GM18505 (cell line): ENCODE data around the gene GGT6.
"Not testable (repeated sequence)": the region's sequence is repeated elsewhere in the genome, so short reads cannot be mapped to it uniquely, and the experiment has no call there.

Experiments
- ATAC-seq: cut with Tn5 transposase; IDR thresholded peaks from one replicate; pipeline ENCODE4 v1.9.1; 2021; ENCODE audit not compliant: unreplicated experiment
- POLR2A ChIP-seq: IDR thresholded peaks from 4 replicates; pipeline ENCODE4 v1.6.1; 2011; ENCODE audit warnings: borderline replicate concordance; ENCODE audit not compliant: insufficient read depth, insufficient read length; ENCODE audit errors: extremely low read depth

Gene GGT6, protein sequence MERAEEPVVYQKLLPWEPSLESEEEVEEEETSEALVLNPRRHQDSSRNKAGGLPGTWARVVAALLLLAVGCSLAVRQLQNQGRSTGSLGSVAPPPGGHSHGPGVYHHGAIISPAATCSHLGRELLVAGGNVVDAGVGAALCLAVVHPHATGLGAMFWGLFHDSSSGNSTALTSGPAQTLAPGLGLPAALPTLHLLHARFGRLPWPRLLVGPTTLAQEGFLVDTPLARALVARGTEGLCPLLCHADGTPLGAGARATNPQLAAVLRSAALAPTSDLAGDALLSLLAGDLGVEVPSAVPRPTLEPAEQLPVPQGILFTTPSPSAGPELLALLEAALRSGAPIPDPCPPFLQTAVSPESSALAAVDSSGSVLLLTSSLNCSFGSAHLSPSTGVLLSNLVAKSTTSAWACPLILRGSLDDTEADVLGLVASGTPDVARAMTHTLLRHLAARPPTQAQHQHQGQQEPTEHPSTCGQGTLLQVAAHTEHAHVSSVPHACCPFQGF

DNA sequence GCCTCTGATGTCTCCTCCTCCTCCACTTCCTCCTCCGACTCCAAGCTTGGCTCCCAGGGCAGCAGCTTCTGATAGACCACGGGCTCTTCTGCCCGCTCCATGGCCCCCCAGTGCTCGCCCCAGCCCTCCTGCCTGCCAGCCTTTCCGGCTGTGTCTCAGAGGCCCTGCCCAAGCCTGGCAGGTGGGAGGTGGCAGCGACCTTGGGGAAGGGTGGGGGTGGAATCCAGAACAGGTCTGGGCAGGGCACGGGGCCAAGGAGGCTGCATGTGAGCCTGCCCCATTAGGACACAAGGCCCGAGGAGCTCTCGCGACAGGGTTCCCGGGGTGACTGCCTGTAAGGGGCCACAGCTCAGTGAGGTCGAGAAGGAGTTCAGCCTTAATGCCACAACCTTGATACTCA lies at the start of gene GGT6:
Gene GGT6 (minus strand): TSS at position 157 of the 400 bp plus-strand sequence. CDS start 56 bp downstream, at position 101.
- TF ChIP-seq POLR2A = no peak

DNA sequence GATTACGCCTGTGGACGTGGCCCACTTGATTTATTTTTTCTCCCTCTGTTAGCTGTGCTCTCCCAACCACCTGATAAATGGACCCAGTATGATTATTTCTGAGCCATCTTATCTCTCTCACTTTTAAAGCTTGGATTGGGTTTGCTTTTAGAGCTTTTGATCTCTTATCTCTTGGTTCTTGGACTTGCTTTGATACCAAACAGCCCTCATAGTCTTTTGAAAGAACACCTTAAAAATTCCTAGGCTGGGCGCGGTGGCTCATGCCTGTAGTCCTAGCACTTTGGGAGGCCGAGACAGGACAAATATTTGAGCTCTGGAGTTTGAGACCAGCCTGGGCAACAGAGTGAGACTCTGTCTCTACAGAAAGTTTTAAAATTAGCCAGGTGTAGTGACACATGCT lies 49.8 kb upstream of the GGT6 start:
- TF ChIP-seq POLR2A = no peak
- ATAC-seq = no peak

More for the DNA sequence above, at the start of gene GGT6:
- no peak for ATAC-seq

DNA sequence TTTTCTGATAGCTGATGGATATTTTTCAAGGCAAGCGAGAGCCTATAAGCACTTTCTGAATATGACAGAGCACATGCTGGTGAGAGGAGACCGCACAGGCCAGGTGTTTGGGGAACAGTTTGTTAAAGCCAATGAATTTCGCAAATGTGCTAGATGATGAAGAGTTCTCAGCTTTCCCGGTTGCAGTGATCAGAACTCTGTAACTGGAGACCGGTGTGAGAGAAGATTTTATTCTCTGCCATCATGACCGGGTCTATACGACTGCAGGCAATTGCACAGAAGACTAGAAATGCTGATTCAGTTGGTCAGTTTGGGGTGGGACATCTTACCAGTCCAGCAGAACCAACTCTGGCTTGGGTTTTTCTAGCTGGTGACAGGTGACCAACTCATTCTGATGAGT lies 49.4 kb upstream of the GGT6 start:
- TF ChIP-seq POLR2A = no peak
- no peak for ATAC-seq

DNA sequence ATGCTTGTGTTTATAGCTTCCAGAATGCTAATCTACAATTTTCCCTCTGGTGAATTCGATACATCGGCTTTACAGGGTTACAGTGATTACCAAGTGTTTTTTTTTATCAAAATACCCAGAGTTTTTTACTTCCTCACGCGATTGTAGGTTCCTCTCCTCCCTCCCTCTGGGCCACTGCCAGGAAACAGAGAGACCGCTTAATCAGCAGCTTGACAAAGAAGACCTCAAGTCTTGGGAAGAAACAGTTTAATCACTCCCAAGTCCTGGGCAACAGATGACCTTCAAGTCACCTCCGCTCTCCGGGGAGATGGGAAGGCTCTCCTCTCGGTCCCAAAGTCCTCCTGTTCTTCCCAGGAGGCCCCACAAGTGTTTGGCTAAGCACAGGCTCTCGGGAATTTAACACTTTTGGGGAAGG lies 47.4 kb upstream of the GGT6 start:
- TF ChIP-seq POLR2A = no peak
- no peak for ATAC-seq

DNA sequence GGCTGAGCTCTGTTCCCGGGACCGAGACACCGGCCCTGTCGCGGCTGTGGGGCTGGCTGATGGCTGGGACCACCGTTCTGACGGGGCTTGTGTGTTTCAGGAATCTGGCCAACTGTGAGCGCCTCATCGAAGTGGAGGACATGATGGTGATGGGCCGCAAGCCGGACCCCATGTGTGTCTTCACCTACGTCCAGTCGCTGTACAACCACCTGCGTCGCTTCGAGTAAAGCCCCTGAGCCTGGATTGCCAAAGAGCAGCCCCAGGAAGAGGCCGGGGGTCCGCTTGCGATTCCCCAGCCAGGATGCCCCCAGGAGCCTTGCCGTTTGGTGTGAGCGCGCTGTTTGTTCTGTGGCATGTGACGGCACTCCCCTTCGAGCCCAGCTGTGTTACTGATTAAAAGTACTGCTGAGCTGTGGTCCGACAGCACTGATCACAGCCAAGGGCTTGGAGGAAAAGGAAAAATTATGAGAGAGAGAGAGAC lies 46.9 kb upstream of the GGT6 start:
- TF ChIP-seq POLR2A = no peak
- ATAC-seq = no peak

DNA sequence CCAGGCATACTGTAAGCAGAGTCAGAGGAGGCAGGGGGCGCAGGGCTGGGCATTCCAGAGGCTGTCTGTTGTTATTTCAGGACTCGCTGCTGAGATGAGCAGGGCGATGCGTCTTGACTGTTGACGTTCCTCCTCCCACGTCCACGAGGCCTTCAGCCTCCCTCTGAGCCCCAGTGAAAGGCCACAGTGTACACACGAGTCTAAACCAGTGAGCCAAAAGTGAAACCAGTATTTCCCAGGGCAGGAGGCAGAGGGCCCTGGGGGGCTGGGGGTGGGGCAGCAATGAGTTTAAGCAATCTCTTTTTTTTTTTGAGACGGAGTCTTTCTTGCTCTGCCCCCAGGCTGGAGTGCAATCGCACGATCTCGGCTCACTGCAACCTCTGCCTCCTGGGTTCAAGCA lies 45.4 kb upstream of the GGT6 start:
- ATAC-seq = no peak
- no peak for TF ChIP-seq POLR2A

DNA sequence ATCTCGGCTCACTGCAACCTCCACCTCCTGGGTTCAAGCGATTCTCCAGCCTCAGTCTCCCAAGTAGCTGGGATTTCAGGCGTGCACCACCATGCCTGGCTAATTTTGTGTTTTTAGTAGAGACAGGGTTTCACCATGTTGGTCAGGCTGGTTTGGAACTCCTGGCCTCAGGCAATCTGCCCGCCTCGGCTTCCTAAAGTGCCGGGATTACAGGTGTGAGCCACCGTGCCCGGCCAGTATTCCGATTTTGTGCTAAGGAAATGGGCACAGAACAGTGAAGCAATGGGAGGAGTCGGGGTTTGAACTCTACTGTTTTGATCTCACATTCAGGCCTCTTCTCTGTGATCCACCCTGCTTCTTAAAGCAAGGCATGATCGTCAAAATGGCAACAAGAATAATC lies 44.4 kb upstream of the GGT6 start:
- ATAC-seq = not testable (repeated sequence)

DNA sequence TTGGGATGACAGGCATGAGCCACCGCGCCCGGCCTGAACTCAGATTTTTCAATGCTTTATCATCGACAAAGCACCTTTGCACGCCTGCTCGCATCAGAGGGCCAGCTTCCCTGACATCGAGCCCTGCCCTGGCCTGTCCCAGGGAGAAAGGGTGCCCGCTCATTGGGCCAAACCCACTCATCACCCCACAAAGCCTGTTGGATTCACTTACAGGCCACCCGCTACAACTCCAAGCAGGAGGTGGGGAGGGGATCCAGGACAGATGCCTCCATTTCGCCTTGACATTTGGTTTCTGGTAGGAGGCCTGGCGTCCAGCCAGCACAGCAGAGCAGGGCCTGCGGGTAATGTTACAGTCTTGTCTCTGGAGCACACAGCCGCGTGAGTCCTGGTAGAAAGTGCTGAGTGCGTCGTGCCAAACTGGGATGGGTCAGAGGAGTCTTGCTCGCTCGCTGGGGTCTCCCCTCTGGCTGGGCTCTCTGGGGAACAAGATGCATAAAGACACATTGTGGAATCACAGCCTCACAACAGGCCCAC lies 43.8 kb upstream of the GGT6 start:
- no peak for ATAC-seq
- TF ChIP-seq POLR2A = no peak

DNA sequence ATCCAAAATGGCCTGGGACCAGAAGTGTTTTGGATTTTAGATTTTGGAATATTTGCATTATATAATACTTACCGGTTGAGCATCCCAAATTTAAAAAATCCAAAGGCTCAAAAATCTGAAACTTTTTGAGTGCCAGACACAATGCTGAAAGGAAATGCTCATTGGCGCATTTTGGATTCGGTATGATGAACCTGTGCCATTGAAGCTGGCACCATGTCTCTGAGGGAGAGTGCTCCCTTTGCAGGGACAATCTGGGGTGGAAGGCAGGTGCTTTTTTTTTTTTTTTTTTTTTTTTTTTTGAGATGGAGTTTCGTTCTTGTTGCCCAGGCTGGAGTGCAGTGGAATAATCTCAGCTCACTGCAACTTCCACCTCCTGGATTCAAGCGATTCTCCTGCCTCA lies 41.7 kb upstream of the GGT6 start:
- no peak for ATAC-seq
- no peak for TF ChIP-seq POLR2A

DNA sequence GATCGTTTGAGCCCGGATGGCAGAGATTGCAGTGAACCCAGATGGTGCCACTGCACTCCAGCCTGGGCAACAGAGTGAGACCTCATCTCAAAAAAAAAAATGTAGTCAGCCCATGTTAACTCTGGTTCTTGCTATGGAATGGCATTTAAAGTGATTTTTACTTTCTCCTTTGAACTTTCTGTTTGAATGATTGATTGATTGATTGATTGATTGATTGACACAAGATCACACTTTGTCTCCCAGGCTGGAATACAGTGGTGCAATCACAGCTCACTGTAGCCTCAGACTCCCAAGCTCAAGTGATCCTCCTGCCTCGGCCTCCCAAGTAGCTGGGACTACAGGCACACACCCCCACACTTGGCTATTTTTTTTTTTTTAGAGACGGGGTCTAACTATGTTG lies 40.9 kb upstream of the GGT6 start:
- no peak for ATAC-seq
- no peak for TF ChIP-seq POLR2A

DNA sequence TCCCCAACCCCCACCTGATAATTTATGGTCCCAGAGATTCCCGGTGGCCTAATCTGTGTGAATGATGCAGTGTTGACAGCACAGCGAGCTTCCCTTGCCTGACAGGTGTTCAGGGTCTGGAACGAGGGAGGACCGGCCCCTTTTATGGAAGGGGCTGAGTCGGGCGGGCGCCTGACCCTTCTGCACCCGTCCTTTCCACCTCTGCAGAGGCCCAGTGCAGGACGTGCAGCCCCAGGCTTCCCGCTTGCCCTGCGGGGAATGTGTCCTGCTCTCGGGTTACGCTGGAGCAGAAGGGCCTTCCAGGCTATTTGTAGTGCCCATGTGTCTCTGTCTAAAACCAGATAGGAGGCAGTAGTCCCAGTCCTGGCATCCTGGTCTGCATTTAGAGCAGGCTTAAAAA lies 40.2 kb upstream of the GGT6 start:
- no peak for TF ChIP-seq POLR2A
- no peak for ATAC-seq

DNA sequence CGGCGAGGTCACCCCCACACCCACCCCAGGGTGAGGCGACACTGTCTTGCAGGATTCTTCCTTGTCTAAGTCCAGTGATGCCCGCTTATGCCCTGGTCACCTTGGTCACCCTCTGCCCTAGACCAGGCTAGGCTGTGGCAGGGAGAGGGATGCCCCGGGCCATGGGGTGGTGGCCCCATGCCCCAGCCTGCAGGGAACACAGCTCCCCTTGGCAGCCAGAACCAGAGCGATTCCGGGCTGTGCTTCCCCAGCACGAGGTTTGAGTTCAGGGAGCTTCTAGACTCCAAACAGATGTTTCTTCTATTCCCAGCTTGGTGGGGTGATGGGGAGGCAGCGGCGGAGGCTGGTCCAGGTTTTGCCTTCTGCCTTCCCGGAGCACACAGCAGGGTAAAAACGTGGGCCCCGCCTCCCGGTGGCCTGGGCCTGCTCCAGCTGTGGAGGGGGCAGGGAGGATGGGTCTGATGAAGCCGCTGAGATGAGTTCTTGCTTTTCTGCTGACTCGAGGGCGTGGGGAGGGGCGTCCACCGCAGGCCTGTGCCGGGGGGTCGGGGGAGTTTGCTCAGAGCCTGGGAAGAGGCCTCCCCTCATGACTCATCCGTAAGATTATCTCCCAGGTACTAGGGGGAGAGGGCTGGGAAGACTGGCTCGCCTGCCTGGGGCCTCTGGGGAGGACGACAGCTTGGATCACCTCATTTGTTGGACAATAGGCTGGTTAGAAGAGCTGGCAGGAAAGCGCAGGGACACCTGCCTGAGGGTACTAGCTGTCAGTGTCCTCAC lies 39.3 kb upstream of the GGT6 start:
- no peak for TF ChIP-seq POLR2A
- no peak for ATAC-seq

DNA sequence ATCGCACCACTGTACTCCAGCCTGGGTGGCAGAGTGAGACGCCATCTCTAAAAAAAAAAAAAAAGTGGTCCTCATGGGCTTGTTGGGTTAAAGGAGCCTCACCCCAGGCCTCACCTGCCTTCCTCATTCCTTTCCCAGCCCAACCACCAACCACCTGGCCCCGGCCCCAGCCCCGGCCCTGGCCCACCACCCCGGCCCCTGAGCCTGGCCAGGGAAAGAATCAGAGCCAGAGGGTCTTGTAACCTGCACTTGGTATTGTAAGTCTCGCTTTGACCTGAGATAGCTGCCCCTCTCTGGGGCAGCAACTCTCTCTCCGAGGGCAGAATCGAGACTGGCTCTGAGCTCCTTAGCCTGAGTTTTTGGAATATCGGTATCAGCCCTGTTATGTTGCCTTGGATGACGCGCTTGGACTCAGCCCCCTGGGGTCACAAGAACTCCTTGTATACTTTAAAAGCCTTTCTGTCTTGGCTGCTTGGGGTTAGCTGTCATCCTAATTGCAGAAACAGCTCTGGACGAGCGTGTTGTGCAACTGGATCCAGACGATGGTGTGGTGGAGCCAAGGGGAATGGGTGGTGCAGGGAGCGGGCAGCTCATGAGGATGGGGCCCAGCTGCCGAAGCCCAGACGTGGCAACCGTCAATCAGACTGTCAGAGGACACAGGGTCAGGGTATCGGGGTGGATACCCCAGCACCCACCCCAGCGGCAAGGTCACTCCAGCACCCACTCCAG lies 38.6 kb upstream of the GGT6 start:
- no peak for TF ChIP-seq POLR2A
- no peak for ATAC-seq
